NCI-H2196 (cell line): Measurements from ENCODE around the gene PLSCR1.
A peak's percentile ranks its signal among the peaks of the same experiment; 100 is the strongest.
"Not testable (repeated sequence)": the region's sequence is repeated elsewhere in the genome, so short reads cannot be mapped to it uniquely, and the experiment has no call there.

Experiments
- DNase-seq: peaks from one replicate; lab custom pipeline; 2025; ENCODE audit not compliant: unreplicated experiment; lab: John Stamatoyannopoulos, UW

The PLSCR1 gene

GRCh38 chr3:146476094-146476740 is 68.2 kb downstream of the PLSCR1 start:
- DNase-seq, result no peak

- DNase-seq, result not testable (repeated sequence)
These were observed 69.4 kb downstream of the PLSCR1 start for GRCh38 chr3:146474976-146475375.

- no peak for DNase-seq
These were observed 70.7 kb downstream of the PLSCR1 start for GRCh38 chr3:146473726-146474125.

GRCh38 chr3:146472611-146473010 is 71.8 kb downstream of the PLSCR1 start:
- no peak for DNase-seq

- no peak for DNase-seq
These were observed 73.4 kb downstream of the PLSCR1 start for GRCh38 chr3:146471012-146471411.

GRCh38 chr3:146470425-146470990 is 73.9 kb downstream of the PLSCR1 start:
- DNase-seq, result peak; percentile 53

- peak; percentile 94 for DNase-seq
These were observed 75.0 kb downstream of the PLSCR1 start, which contains the start of gene PLSCR2 for GRCh38 chr3:146469150-146470017. TSS of gene PLSCR2 (minus strand) at chr3:146469561. CDS start at chr3:146459904, 9,657 bp downstream.

- no peak for DNase-seq
These were observed 75.7 kb downstream of the PLSCR1 start for GRCh38 chr3:146468671-146469149.

GRCh38 chr3:146468234-146468633 is 76.2 kb downstream of the PLSCR1 start:
- no peak for DNase-seq

- DNase-seq, result no peak
These were observed 77.8 kb downstream of the PLSCR1 start for GRCh38 chr3:146466604-146467003.

- DNase-seq, result no peak
These were observed 78.5 kb downstream of the PLSCR1 start for GRCh38 chr3:146465693-146466465.
